Measurements from ENCODE around the gene TYW1.
"Not testable (repeated sequence)": the region's sequence is repeated elsewhere in the genome, so short reads cannot be mapped to it uniquely, and the experiment has no call there.

Gene TYW1

DNA sequence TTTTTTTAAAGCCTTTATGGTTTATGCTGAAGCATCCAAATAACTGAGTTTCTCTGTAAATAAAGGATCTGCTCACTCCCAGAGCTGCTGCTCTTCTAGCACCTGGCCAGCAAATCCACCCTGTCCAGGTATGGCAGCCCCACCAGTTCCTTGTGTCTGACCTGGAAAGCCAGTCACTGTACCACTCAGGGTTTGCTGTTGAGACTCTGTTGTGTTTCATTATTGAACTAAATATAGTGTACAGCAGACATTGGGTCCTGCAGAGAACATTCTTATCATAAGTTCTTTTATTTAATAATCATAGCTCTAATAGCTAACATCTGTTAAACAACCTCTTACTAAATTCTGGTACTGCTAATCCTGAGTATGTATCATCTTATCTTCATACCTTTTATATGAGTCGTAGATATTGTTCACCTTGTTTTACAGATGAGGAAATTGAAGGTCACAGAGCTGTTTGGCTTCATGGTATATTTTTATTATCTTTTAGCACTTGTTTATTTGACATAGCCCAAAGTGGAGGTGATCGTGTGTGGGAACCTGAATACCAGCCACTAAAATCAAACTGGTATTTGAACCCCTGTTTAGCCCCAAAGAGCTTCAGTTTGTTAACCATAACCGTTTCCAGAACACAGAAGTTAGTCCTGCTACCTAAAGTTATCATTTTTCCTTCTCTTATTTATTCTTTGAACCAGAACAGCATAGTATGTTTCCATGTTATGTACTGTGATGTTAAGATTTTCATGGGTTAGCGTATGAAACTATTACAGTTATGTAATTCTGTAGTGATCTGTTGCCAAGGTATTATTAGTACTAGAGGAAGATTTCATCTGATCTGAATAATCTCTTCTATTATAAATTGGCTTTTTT, 139.2 kb downstream of the TYW1 start:
- not testable (repeated sequence) for DNase-seq

DNA sequence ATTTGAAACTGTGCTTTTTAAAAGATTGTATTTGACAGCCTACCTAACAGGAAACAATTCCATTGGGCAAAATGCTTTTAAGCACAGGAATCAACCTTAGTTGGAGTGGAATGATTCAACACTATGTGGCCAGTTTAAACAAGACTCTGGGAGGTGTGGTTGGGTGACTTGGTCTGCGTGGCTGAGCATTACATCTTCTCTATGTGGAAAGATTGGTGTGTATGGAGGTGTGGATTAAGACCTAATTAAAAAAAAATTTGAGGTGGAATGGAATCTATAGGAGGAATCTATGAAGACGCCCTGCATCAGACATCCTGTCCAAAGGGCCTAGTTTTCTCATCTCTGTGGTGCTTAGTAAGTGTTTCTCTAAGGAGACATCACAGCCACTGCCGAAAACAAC, 140.9 kb downstream of the TYW1 start:
- not testable (repeated sequence) for DNase-seq

DNA sequence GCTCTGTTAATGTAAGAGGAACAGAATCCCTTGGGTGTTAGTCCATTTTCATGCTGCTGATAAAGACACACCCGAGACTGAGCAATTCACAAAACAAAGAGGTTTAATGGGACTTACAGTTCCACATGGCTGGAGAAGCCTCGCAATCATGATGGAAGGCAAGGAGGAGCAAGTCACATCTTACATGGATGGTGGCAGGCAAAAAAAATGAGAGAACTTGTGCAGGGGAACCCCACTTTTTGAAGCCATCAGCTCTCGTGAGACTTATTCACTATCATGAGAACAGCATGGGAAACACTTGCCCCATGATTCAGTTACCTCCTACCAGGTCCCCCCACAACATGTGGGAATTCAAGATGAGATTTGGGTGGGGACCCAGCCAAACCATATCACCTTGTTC, 143.2 kb downstream of the TYW1 start:
- DNase-seq: not testable (repeated sequence)

DNA sequence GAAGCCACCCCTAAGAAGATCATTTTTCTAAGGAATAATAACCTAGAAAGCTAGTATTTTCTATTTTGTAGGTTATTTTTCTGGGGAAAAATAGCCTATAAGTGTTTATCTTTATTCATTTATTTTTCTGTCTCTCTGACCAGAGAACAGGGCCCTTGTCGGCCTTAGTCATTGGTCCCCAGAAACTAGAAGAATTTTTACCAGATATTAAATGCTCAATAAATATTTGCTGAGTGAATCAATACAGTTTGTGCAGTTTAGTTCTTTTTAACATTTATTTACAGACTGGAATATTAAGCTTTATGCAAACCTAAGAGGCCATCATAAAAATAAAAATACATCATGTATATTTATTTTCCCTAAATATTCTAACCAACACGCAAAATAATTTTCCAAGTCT, 144.4 kb downstream of the TYW1 start:
- not testable (repeated sequence) for DNase-seq

DNA sequence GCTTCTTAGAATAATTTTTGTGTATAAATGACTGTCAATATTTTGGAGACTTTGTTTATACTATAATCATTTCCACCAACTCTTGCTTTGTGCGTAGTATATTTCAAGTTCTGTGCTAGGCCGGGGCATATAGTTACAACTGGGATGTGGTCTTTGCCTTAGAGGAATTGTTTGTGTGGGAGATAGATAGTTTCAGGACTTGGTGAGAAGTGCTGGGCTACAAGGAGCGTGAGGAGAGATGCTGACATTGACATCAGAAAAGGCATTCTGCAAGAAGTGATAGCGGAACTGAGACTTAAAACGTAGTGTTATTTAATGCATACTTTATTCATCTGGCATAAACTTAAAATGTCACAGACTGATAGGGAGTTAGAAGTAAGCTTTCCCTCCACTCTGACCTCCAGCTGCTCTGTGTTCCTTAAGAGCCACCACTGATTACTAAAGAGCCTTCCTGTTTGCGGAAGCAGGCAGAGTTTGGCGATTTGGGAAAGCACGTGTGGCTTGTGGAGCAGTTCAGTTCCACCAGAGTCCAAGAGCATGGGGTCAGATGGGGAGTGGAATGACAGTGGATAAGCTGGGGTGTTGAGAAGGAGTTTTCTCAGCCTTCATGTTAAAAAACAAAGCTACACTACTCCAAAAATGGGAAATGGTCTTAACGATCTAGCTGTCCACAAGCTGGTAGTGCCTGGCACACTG, 146.6 kb downstream of the TYW1 start:
- not testable (repeated sequence) for DNase-seq

DNA sequence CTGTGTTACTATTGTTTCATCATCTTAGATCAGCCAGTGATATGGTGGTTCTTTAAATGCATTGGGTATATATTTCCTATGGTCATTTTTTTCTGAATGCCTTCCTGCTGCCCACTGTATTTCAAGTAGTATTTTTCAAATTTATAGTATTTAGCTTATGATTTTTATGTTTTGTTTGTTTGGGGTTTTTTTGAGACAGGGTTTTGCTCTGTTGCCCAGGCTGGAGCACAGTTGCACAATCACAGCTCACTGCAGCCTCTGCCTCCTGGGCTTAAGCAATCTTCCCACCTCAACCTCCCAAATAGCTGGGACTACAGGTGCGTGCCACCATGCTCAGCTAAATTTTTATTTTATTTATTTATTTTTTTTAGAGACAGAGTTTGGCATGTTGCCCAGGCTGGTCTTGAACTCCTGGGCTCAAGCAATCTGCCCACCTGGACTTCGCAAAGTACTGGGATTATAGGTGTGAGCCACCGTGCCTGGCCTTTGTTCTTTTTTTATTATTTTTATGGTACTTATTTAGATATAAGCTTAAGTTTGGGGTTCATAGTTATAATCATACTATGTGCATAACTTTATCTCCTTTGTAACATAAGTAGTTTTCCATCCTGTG, 149.1 kb downstream of the TYW1 start:
- DNase-seq: not testable (repeated sequence)

DNA sequence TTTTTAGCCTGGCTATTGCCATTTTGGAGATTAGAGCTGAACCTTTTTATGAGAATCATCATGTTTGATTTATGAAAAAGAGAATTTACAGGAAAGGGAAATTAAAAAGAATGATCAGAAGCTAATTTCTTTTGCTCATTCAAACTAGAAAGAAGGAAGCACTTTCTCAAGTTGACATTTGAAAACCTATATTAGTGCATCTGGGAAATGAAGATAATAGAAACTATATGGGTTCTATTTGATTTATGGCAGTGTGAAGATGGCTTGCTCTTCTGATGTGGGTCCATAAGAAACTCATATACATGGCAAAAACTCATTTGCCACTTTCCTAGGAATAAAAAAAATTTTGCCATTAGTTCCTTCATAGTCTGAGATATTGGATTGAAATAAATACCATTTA, 152.5 kb downstream of the TYW1 start:
- DNase-seq: not testable (repeated sequence)

DNA sequence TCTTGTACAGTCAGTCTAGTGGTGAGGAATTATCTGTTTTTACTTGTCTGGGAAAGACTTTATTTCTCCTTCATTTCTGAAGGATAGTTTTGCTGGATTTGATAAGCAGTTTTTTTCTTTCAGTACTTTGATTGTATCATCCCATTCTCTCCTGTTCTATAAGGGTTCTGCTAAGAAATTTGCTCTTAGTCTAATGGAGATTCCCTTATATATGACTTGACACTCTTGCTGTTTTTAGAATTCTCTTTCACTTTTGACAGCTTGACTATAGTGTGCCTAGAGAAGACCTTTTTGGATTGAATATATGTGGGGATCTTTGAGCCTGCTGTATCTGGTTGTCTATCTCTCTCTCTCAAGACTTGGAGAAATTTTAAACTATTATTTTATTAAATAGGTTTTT, 157.7 kb downstream of the TYW1 start:
- DNase-seq: not testable (repeated sequence)

DNA sequence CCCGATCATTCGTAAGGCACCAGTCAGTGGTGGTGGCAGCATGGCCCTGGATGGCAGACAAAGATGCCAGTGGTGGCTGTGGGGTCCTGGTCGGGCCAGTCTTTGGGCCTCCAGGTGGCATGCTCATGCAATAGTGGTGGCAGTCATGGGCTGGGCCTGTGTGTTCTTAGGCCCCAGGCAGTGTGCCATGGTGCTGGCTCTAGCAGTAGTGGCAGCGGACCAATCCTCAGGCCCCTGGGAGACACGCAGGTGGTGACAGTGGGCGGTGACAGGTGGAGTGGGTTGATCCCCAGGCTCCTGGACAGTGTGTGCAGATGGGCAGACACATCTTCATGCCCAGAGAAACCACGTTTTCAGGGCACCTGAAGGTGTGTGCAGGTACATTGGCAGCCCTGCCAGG, 159.4 kb downstream of the TYW1 start:
- DNase-seq: not testable (repeated sequence)

DNA sequence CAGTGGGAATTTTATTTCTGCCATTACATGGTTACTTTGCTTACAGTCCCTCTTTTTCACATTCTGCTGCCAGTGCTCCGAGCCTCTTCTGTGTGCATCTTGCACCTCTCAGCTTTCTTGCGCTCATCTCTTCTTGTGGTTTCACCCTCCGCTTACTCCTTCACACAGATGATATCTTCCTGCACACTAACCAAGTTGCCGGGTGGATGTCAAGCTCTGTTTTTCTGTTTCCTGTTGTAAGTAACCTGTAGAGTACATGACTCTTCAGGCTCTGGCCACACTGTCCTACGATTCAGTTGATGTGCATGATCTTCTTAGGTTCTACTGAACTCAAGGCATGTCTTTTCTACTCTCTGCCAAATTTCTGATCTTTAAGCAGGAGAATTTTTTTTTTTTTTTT, 166.7 kb downstream of the TYW1 start:
- not testable (repeated sequence) for DNase-seq

DNA sequence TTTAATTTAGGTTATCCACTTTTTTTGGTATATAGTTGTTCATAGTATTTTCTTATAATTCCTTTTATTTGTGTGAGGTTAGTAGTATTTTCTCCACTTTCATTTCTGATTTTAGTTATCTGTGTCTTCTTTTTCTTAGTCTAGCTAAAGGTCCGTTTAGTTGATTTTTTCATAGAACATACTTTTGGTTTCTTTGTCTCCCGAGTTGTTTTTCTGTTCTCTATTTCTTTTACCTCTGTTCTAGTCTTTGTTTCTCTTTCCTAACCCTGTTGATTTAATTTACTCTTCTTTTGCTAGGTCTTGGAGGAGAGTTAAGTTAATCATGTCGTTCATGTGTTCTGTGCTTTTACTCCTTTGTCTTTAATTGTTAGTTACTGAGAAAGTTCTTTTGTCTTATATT, 174.5 kb downstream of the TYW1 start:
- DNase-seq: not testable (repeated sequence)

DNA sequence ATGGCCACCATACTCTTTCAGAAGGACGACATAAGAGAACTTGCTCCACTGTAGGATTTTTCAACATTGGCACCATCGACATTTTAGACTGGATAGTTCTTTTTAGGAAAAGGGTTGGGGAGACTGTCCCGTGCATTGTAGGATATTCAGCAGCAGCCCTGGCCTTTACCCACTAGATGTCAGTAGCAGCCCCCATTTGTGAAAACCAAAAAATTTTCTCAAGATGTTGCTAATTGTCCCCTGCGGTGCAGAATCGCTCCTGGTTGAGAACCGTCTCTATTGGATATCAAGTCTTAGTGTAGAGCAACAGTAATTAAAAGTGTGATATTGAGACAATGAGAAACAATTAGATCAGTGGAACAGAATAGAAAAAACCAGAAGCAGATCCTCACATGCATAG, 180.1 kb downstream of the TYW1 start:
- not testable (repeated sequence) for DNase-seq

DNA sequence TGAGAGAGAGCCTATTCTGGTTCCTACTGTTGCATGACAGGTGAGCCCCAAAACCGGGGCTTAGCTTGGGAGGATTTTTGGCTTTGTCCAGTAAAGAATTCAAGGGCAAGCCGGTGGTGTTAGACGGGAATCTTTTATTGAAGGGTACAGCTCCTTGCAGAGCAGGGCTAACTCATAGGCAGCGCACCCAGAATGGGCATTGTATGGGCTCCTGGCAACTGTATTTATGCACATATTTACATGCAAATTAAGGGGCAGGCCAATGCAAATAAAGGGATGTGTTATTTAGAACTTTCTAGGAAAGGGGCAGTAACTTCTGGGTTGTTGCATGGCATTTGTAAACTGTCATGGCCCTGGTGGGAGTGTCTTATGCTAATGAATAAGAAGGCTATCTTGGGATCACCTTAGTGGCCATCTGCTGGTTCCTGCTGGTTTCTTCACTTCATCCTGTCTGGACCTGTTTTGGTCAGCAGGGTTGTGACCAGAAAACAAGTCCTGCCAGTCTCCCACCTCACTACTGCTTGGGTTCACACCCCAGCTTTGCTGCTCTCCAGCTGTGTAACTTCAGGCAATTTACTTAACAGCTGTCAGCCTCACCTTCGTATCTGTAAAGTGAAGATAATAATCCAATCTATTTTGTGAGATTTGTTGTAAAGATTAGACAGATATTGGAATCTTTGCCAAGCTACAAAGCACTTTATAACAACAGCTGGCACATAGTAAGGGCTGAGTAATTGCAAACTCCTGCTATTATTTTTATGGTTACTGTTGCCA, 182.5 kb downstream of the TYW1 start:
- DNase-seq: not testable (repeated sequence)

DNA sequence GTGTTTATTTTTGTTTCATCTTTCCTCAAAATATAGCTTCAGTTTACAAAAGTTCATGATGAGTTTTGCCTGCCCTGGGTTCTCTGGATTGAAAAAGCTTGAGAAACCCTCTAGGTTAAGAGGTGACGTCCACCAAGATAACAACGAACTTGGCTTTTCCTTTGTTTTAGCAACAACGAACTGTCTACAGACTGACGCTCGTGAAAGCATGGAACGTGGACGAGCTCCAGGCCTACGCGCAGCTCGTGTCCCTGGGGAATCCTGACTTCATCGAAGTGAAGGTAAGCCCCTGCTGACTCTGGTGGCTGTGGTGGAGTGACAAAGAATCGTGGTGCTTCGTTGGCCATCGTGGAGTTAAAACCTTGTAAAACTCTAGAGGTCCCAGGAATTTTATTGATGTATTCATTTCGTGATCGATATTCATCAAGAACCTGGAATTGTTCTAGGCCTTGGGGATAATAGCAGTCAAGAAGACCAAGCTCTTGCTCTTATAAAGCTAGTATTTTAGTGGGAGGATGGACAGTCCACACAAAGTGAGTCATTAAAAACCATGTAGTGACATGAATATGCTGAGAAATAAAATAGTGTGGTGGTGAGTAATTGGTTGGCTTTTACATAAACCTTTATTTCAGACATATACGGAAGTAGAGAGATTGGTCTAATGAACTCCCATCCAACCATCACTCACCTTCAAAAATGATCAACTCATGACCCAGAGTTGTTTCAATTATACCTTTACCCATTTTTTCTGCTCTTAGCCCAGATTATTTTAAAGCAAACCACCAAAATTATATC, 186.5 kb downstream of the TYW1 start:
- DNase-seq: not testable (repeated sequence)

DNA sequence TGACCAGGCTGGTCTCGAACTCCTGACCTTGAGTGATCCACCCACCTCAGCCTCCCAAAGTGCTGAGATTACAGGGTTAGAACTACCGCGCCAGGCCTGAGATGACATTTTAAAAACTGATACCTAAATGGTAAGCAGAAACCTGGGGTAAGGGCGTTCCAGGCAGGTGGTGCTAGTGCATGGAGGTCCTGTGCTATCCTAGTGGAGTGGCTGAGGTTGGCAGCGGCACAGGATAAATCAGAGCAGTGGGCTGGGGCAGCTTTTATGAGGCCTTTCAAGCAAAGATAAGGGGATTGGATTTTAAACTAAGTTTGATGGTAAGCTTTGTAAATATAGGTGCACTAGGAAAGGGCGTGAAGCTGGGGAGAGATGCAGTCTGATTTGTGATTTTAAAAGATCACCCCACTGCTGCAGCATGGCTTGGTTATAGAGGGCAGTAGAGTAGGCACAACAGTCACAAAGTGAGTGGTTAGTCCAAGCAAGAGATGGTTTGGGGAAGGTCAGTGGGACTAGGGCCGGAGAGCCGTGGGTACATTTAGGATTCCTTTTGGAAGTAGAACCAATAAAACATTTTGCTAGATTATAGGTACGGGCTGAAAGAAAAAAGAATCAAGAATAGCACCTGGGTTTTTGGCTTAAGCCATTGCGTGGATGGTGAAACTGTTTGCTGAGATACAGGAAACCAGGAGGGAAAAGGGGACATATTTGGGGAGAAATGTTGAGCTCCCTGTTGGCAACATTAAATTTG, 188.5 kb downstream of the TYW1 start:
- not testable (repeated sequence) for DNase-seq

DNA sequence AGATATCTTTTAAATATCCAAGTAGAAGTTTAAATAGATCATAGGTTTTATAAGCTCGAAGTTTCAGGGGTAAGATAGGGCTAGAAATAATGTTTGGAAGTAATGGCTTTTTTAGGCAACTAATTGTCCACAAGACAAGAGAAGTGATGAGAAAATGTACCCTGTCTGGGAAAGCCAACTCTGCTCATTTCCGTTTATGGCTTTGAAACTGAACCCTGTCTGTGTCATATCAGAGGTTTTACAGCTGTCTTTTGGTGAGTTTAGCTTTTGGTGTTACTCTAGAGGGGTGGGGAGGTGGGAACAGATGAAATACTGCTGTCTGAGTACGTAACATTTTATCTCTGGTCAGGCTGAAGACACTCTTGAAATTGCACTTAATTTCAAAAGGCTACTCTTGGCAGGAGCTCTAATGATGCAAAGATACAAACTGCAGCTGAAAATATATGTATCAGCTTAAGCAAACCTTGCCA, 189.1 kb downstream of the TYW1 start:
- not testable (repeated sequence) for DNase-seq

DNA sequence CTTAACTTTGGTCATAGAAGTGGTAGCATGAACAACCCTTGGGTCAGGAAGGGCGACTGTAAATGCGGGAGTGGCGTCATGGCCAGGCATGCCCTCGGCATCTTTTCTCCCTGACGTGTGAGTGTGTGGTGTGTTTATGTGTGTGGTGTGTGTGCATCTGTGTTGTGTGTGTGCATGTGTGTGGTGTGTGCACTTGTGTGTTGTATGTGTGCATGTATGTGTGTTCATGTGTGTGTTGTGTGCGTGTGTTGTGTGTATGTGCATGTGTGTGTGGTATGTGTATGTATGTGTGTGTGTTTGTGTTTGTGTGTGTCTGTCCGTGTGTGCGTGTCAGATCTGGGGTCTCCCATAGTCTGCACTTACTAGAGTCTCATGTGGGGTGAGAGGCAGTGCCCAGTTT, 192.5 kb downstream of the TYW1 start:
- DNase-seq: not testable (repeated sequence)

DNA sequence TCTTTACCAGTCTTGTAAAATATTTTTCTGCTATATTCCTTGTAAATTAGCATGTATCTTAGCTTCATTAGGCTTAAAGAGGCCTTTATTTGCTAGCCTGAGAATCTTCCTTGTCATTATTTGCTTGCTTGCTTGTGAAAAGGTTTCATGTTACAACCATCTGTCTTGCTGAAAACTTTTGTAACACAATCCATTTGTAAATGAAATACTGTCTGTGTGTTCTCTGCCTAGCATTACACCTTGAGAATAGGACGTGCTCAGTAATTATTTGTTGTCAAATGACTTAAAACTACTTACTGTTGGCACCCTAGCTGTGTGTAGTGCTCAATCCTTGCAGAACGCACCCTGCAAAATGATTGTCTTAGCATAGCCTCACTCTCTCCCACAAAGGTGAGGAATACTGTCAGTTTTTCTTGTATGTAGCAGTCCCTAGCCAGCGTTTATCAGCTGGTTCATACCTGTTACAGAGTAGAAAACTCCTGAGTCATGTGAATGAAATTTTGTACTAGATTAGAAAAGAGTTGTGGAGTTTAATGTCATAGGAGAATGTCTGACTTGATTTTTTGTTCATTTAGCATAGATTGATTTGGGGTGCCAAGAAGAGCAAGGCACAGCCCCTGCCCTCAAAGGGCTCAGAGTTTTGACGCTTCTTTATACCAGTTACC, 193.3 kb downstream of the TYW1 start:
- DNase-seq: not testable (repeated sequence)

DNA sequence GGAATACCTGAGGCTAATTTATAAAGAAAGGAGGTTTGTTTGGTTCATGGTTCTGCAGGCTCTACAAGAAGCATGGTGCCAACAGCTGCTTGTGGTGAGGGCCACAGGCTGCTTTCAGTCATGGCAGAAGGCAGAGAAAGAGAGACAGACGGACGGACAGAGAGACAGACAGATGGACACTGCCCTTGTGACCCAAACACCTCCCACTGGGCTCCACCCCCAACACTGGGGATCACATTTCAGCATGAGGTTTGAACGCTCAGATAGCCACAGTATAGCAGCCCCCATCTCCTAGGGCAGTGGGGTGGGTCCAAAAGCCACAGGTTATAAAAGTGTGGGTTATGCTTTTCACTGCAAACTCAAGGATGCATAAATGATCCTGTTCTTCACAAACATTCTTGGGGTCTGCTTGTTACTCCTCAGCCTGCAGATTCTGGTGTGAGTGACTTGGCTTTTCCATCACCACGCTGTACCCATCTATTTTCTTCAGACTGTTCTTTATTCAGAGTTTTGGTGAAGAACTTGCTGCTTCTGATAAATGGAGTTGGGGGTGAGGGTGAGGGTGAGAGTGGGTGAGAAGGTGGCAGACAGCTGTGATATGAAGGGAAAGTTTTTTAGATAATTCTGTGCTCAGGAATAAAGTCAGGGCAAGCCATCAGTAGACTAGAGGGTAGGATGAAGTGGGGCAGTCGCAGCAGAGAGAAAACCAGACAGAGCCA, 194.5 kb downstream of the TYW1 start:
- not testable (repeated sequence) for DNase-seq

Measured in RPMI8226 (cell line).